ENCODE results near the gene GLB1L. TPM values are rescaled to one million over a fixed set of nuclear protein-coding genes. Genes with fewer than 3 reads are reported as not detected.
A peak's percentile ranks its signal among the peaks of the same experiment; 100 is the strongest.
"Not testable (repeated sequence)": the region's sequence is repeated elsewhere in the genome, so short reads cannot be mapped to it uniquely, and the experiment has no call there.

Gene GLB1L
- total RNA-seq, 2 donors from 2014 or later: 4.2 to 4.5 TPM

DNA sequence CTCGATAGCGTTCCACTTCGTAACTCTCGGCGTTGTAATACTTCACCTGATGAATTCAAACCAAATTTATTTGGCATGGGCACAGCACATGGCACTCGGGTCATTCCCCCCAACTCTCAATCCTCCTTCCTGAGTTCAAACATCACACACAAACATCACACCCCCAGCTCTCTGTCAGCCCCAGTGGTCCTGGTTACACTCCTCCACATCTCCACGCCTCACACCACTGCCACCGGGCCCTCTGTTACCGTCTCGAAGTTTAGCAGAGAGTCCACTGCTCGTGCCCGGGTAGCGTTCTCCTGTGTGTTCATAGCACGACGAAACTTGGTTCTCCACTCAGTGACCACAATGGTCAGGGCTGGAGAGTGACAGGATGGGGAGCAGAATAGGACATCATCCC is 31.1 kb downstream of the GLB1L start:
- no peak for ATAC-seq
- DNase-seq: no peak
- intact Hi-C loops (cut with DNase I, micrococcal nuclease): no loop called here

GRCh38 chr2:219213486-219214071 is 31.7 kb downstream of the GLB1L start:
- intact Hi-C loops (cut with DNase I, micrococcal nuclease): no loop called here

GRCh38 chr2:219213026-219213415 is 32.2 kb downstream of the GLB1L start:
- intact Hi-C loops (cut with DNase I, micrococcal nuclease): no loop called here
- DNase-seq (no peak), ATAC-seq (no peak)

More at GRCh38 chr2:219213486-219214071, 31.7 kb downstream of the GLB1L start:
- DNase-seq (no peak), ATAC-seq (no peak)

- intact Hi-C loops (cut with DNase I, micrococcal nuclease): no loop called here
- no peak for DNase-seq
- ATAC-seq: no peak
These were observed 34.3 kb downstream of the GLB1L start for GRCh38 chr2:219210886-219211362.

DNA sequence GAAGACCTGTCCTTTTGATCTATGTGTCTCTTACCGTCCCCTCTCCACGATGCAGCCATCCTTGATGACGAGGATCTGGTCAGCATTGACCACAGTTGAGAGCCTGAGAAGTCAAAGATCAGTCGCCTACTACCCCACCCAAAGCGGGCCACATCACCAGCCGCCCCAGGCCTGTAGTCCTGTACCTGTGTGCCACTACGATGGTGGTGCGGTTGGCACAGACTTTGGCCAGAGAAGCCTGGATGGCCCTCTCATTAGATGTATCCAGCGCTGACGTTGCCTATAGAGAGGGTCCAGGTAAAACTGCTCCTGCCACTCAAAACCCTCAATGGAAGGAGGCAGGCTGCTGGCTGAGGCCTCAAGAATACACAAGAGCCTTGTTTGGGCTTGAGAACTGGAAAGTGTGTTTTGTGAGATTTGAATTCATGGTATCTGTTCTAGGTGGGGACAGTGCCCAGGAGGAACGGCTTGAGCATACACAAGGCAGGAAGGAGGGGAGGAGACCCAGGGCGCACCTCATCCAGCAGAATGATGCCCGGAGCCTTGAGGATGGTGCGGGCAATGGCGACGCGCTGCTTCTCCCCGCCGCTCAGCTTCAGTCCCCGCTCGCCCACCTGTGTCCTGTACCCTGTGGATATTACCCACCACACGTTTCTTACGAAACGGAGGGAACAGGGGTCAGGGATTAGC is 34.9 kb downstream of the GLB1L start:
- ATAC-seq (no peak), DNase-seq (no peak)
- intact Hi-C loops (cut with DNase I, micrococcal nuclease): no loop called here

- intact Hi-C loops (cut with DNase I, micrococcal nuclease): no loop called here
- ATAC-seq (no peak), DNase-seq (no peak)
These were observed 35.7 kb downstream of the GLB1L start for GRCh38 chr2:219209236-219210195.

GRCh38 chr2:219207884-219208740 is 37.1 kb downstream of the GLB1L start:
- DNase-seq (no peak), ATAC-seq (no peak)
- intact Hi-C loops (cut with DNase I, micrococcal nuclease): no loop called here

GRCh38 chr2:219207134-219207883 is 37.9 kb downstream of the GLB1L start:
- intact Hi-C loops (cut with DNase I, micrococcal nuclease): no loop called here
- ATAC-seq: no peak

GRCh38 chr2:219206328-219207133 is 38.7 kb downstream of the GLB1L start, which contains the start of gene ZFAND2B:
Gene ZFAND2B (plus strand): TSS chr2:219206782. CDS start chr2:219206988, 206 bp downstream.
- DNase-seq (peak; percentile 94 to 97), ATAC-seq (peak; percentile 95)
- intact Hi-C loops (cut with DNase I, micrococcal nuclease): no loop called here

More at GRCh38 chr2:219207134-219207883, 37.9 kb downstream of the GLB1L start:
- no peak for DNase-seq

DNA sequence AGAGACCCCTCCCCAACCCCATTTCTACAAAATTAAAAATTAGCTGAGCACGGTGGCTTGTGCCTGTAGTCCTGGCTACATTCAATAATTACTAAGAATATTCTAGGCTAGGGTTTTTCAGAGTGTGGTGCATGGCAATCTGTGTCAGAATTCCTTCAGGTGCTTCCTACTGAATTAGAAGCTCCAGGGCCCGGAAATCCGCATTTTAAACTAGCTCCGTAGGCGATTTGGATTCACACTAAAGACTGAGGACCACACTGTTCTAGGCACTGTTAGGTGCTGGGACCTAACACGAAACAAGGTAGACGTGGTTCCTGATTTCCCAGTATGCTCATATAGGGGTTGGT is 39.3 kb downstream of the GLB1L start:
- ATAC-seq (no peak), DNase-seq (no peak)
- intact Hi-C loops (cut with DNase I, micrococcal nuclease): no loop called here

DNA sequence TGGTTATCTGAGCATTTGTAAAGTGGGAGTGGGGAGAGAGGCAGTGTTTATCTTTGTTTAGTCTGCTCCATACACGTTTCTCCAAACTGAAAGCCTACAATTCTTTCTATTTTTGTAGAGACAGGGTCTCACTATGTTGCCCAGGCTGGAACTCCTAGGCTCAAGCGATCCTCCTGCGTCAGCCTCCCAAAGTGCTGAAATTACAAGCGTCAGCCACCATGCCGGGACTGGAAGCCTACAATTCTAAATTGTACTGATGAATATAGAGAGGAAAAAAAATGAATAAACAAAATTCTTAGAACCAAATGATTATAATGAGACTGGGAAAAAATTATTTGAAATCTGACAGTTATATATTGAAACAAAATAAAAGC is 40.1 kb downstream of the GLB1L start:
- intact Hi-C loops (cut with DNase I, micrococcal nuclease): no loop called here
- DNase-seq: no peak
- no peak for ATAC-seq

DNA sequence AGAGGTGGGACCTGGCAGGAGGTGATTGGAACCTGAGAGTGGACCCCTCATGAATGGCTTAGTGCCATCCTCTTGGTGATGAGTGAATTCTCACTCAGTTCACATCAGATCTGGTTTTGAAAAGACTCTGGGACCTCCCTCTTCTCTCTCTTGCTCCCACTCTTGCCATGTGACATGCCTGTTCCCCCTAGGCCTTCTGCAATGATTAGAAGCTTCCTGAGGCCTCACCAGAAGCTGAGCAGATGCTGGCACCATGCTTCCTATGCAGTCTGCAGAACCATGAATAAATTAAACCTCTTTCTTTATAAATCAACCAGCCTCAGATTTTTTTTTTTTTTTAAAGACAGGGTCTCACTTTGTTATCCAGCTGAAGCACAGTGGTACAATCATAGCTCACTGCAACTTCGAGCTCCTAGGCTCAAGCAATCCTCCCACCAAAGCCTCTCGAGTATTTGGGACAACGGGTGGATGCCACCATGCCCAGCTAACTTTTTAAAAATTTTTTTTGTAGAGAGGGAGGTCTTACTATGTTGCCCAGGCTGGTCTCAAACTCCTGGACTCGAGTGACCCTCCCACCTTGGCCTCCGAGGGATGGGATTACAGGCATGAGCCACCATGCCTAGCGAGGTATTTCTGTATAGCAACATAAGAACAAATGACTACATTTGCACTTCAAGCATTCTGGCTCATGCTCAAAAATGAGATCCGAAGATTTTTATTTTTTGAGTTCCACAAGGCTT is 40.6 kb downstream of the GLB1L start:
- no peak for ATAC-seq
- intact Hi-C loops (cut with DNase I, micrococcal nuclease): no loop called here
- no peak for DNase-seq

- intact Hi-C loops (cut with DNase I, micrococcal nuclease); ATAC-seq; DNase-seq: not testable (repeated sequence)
These were observed 43.9 kb downstream of the GLB1L start for GRCh38 chr2:219201331-219201730.

GRCh38 chr2:219200502-219201326 is 44.5 kb downstream of the GLB1L start:
- intact Hi-C loops (cut with DNase I, micrococcal nuclease): not testable (repeated sequence)

DNA sequence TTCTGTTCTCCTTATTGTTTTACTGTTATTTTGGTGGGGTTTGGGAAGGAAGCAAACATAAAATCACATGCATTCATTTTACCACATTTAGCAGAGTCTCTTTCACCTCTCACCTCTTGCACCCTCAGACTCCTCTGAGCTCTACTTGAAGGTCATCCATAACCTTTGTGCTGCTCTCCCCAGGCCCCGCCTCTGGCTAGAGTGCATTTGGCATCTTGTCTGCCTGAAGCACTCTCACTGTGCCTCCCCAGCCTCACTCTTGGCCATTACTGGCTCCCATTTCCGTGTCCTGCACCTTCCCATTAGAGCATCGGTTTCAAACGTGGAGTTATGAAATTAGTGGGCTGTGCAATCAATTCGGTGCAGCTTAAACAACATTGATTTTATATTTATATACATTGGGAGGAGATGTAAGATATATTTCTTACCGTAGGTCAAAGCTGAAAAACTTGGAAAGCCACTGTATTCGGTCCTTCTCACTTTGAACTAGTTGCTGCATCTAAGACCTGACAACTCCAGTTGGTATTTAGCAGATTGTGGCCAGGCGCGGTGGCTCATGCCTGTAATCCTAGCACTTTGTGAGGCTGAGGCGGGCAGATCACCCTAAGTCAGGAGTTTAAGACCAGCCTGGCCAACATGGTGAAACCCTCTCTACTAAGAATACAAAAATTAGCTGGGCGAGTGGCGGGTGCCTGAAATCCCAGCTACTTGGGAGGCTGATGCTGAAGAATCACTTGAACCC is 45.6 kb downstream of the GLB1L start:
- intact Hi-C loops (cut with DNase I, micrococcal nuclease): no loop called here
- ATAC-seq (no peak), DNase-seq (no peak)

More at GRCh38 chr2:219200502-219201326, 44.5 kb downstream of the GLB1L start:
- ATAC-seq, DNase-seq: not testable (repeated sequence)

Data from left colon (tissue), 2 donors.